Suprapubic skin (tissue), 4 donors: ENCODE measurements around the gene DGKB.

ENCODE experiments used
- CTCF ChIP-seq, 2 donors: fragments of 200-600 bp in 1 of 2; fragments of 450-650 bp in 1 of 2; sonication (generic) in 1 of 2; IDR thresholded peaks; one replicate each; pipeline ENCODE4 v1.5.1; 2016 to 2019; ENCODE audit warnings: antibody characterized with exemption in 2 of 2, mild to moderate bottlenecking in 1 of 2, moderate library complexity in 1 of 2
- EP300 ChIP-seq: sonication (generic); formaldehyde crosslinking; IDR thresholded peaks from one replicate; pipeline ENCODE4 v1.6.1; 2017; ENCODE audit warnings: antibody characterized with exemption
- POLR2A ChIP-seq, 2 donors: fragments of 450-650 bp; IDR thresholded peaks; one replicate each; pipeline ENCODE4 v1.6.1; 2017; ENCODE audit warnings: antibody characterized with exemption in 2 of 2, mild to moderate bottlenecking in 2 of 2, moderate library complexity in 2 of 2
- POLR2AphosphoS5 ChIP-seq, 3 donors: sonication (generic); formaldehyde crosslinking; IDR thresholded peaks; one replicate each; pipeline ENCODE4 v1.6.1; 2017; ENCODE audit warnings: antibody characterized with exemption in 3 of 3

DNA sequence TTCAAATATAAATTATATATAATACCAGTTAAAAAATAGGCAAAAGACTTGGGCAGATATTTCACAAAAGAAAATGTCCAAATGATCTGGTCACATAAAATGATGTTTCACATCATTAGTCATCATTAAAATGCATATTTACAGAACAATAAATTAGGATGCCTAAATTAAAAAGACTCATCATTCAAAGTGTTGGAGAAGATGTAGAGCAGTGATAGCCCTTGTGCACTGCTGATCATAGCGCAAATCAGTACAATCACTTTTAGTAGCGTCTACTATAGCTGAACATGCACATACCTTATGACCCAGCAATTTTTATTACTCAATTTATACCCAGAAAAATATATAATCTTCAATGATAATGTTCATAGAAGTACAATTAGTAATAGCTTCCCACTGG is 579.8 kb downstream of the DGKB start:
- TF ChIP-seq CTCF (IDR thresholded peaks at IDR 0.05) (no peak), POLR2A (IDR thresholded peaks at IDR 0.05) (no peak), POLR2AphosphoS5 (IDR thresholded peaks at IDR 0.05) (no peak), EP300 (no peak)
